ENCODE measurements around the gene PANX3.
"Not testable (repeated sequence)": the region's sequence is repeated elsewhere in the genome, so short reads cannot be mapped to it uniquely, and the experiment has no call there.

PANX3 gene

DNA sequence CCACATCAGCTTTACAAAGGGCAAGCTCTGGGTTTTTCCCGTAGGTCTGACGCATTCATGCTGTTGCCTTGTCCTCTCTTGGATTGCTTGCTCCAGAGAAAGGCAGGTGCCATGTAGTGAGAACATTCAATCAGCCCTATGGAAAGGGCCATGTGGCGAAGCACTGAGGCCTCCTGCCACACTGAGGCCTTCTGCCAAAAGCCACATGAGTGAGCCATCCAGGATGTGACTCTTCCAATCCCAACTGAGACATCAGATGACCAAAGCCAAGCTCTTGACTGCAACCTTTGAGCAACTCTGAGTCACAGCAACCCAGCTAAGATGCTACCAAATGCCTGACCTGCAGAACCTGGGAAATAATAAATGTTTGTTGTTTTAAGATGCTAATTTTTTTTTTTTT lies 9.0 kb upstream of the PANX3 start:
- Mint-ChIP-seq H3K4me3 (no peak overlapping the region), H3K27me3 (peaks cover 13% of the 10 kb centered on the region), H3K4me1 (ENCODE audit: low read depth) (no peaks in the 10 kb centered on the region), H3K9me3 (ENCODE audit: low read depth) (no peaks in the 10 kb centered on the region), H3K36me3 (no peaks in the 10 kb centered on the region), H3K27ac (no peak overlapping the region)

DNA sequence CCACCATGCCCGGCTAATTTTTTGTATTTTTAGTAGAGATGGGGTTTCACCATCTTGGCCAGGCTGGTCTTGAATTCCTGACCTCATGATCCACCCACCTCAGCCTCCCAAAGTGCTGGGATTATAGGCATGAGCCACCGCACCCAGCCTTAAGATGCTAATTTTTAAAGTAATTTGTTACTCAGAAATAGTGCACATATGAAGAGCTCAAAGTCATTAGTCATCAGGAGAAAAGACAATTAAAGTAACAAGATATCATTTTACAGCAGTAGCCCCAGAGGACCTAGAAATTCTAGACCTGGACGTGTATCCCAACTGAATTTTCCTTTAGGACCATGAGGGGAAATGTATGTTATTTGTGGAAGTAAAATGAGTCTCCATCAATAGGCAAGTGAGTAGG lies 8.5 kb upstream of the PANX3 start:
- H3K4me3 Mint-ChIP-seq; H3K27ac Mint-ChIP-seq; H3K4me1 Mint-ChIP-seq (ENCODE audit: low read depth); H3K36me3 Mint-ChIP-seq; H3K27me3 Mint-ChIP-seq; H3K9me3 Mint-ChIP-seq (ENCODE audit: low read depth): not testable (repeated sequence)

DNA sequence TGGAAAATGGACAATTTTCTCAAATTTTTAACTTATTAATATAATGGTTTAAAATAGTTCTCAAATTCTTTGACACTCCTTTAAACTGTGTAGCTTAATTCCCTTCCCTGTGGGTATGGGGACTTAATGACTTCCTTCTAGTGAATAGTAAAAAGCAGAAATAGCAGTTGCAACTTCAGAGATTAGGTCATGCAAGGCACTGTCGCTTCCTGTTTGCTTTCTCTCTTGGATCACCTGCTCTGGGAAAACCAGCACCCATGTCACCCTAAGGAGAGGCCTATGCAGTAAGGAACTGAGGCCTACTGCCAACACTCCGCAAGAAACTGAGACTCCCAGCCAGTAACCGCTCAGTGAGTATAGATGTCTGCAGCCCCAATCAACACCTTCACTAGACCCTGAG lies 5.5 kb upstream of the PANX3 start:
- Mint-ChIP-seq H3K4me1 (ENCODE audit: low read depth) (no peaks in the 10 kb centered on the region), H3K27ac (no peak overlapping the region), H3K27me3 (peaks cover 7% of the 10 kb centered on the region), H3K36me3 (no peaks in the 10 kb centered on the region), H3K9me3 (ENCODE audit: low read depth) (no peaks in the 10 kb centered on the region), H3K4me3 (no peak overlapping the region)

DNA sequence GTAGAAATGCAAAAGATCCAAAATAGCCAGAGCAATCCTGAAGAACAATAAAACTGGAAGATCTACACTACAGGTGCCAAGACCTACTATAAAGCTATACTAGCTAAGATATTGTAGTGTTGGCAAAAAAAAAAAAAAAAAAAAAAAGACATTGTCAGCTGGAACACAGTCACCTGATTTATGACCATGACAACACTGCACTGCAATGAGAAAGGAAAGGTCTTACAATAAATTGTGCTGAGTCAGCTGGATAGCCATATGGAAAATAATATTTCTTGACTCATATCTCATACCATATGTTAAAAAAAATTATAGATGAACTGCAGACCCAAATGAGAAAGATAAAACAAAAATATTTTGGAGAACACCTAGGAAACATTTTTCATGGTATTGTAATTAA lies 3.1 kb upstream of the PANX3 start:
- peaks cover 11% of the 10 kb centered on the region for H3K4me1 Mint-ChIP-seq (ENCODE audit: low read depth)
- no peaks in the 10 kb centered on the region for H3K36me3 Mint-ChIP-seq
- H3K9me3 Mint-ChIP-seq (ENCODE audit: low read depth), result no peaks in the 10 kb centered on the region
- no peak overlapping the region for H3K27ac Mint-ChIP-seq
- no peak overlapping the region for H3K4me3 Mint-ChIP-seq
- no peaks in the 10 kb centered on the region for H3K27me3 Mint-ChIP-seq

DNA sequence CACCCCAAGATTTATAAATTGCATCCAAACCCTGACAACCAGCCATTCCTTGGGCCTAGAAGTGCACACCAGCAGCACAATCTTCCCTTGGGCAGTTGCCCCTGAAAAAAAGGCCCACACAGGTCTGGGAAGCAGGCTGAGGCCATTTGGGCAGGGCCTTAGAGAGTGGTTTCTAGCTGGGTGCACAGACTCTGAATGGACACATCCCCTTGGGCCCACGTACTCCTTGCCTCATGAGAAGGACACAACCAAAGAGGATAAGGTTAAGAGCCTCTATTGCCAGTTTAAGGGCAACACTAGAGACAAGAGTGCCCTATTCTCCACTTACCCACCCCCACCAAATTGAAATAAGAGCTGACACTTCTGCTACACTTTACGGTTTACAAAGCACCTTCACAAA lies 933 bp upstream of the PANX3 start:
- H3K36me3 Mint-ChIP-seq, result no peaks in the 10 kb centered on the region
- H3K4me3 Mint-ChIP-seq, result no peak overlapping the region
- H3K27ac Mint-ChIP-seq, result no peak overlapping the region
- H3K27me3 Mint-ChIP-seq, result no peaks in the 10 kb centered on the region
- H3K4me1 Mint-ChIP-seq (ENCODE audit: low read depth), result peaks cover 11% of the 10 kb centered on the region
- H3K9me3 Mint-ChIP-seq (ENCODE audit: low read depth), result no peaks in the 10 kb centered on the region

DNA sequence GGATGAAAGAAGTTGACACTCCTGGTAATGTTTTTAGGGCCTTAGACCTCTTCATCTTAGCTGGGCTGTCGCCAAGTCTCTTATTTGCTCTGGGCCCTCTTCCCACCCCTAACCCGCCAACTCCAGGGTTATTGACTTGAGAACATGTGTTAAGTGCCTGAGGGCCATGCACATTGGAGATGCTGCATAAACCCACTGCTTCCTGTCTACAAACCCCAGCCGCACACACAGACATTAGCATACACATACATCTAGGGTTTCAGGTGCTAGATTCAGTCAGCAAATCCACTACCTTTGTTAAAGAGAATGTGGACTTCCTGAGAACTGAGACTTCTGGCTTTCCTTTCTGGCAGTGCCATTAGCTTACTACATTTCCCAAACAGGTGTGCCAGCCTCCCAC lies 817 bp downstream of the PANX3 start:
- Mint-ChIP-seq H3K36me3 (no peaks in the 10 kb centered on the region), H3K4me1 (ENCODE audit: low read depth) (peaks cover 11% of the 10 kb centered on the region), H3K9me3 (ENCODE audit: low read depth) (no peaks in the 10 kb centered on the region), H3K4me3 (no peak overlapping the region), H3K27me3 (no peaks in the 10 kb centered on the region), H3K27ac (no peak overlapping the region)

DNA sequence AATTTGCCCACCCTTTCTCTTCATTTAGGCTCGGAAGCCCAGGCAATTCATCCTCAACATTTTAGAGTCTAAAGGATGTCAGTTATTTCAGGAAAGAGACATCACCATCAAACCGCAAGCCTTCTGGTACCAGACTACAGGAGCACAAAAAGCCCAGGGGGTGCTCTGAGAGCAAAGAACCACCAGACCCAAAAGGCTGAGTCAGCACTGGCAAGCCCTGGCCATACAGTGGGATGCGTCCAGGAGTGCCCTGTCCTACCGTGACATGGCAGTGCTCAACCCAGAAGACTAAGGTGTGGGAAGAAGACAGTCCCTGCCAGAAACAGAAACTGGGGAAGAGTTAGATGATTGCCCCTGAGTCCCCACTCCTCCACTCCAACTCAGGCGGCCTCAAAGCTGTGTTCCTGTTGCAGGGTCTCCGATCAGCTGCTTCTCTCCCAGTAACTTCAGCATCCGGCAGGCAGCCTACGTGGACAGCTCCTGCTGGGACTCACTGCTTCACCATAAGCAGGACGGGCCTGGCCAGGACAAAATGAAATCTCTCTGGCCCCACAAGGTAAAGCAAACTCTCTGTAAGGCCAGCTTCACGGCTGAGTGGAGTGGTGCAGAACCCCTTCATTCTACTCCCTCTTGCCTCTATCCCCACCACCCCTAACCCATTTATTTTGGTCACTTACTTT lies 1.5 kb downstream of the PANX3 start:
- no peaks in the 10 kb centered on the region for H3K9me3 Mint-ChIP-seq (ENCODE audit: low read depth)
- H3K36me3 Mint-ChIP-seq, result no peaks in the 10 kb centered on the region
- peaks cover 11% of the 10 kb centered on the region for H3K4me1 Mint-ChIP-seq (ENCODE audit: low read depth)
- no peak overlapping the region for H3K4me3 Mint-ChIP-seq
- peak overlapping the region; percentile 16 for H3K27ac Mint-ChIP-seq
- peaks cover 1% of the 10 kb centered on the region for H3K27me3 Mint-ChIP-seq

DNA sequence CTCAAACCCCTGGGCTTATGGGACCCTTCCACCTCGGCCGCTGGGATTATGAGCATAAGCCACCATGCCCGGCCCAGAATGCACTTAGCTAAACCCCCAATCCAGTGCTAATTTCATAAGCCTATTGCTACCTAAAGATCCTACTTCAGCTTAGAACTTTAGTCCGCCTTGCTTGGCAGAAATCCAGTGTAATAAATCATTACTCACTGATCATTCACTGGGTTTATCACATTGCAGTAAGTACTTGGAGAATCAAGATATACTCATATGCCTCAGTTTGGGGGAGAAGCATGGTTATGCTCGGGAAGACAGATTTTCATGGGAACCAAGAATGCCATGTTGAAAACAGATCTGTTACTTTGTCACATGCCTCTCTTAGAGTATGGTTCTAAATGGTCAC lies 7.6 kb downstream of the PANX3 start:
- no peak overlapping the region for H3K4me3 Mint-ChIP-seq
- H3K4me1 Mint-ChIP-seq (ENCODE audit: low read depth), result peaks cover 16% of the 10 kb centered on the region
- peaks cover 9% of the 10 kb centered on the region for H3K27me3 Mint-ChIP-seq
- H3K9me3 Mint-ChIP-seq (ENCODE audit: low read depth), result no peaks in the 10 kb centered on the region
- H3K36me3 Mint-ChIP-seq, result no peaks in the 10 kb centered on the region
- no peak overlapping the region for H3K27ac Mint-ChIP-seq

DNA sequence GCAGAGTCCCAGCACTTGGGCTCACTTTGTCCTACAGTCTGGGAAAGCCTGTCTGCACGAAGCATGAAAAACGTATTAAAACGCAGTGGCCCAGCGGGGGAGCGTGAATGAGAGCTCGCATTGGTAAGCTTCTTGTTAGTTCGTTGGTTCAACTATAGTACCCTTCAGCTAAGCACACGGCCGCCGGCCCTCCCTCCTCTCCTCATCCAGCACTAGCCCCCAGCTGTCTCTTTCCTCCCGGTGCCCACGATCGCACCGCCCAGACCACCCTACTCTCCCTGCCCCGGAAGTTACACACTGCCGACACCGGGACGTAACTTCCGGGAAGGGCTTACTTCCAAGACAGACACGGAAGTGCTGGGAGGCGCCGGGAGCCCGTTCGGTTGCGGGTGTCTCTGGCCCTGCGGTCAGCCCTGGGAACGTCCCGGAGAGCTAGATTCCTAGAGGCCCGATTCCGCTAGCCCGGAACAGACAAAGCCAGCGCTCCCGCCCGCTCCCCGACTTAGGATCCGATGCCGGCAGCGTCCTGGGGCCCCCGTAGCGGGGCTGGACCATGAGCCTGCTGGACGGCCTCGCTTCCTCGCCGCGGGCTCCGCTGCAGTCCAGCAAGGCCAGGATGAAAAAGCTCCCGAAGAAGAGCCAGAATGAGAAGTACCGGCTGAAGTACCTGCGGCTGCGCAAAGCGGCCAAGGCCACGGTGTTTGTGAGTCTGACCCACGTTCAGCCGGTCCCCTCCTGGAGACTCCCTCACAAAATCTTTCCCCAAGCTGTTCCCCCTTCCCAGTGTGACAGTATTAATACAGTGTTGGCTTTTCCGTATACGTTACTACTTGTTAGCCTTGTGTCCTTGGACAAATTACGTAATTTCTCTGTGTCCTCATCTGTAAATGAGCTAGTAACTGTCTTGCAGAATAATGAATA lies 11.6 kb downstream of the PANX3 start, which contains the start of gene TBRG1:
Gene TBRG1 (plus strand): TSS at position 334 of the 921 bp plus-strand sequence. CDS start 220 bp downstream, at position 554.
- Mint-ChIP-seq H3K4me3 (peak within 1 kb of the TSS; percentile 98), H3K9me3 (ENCODE audit: low read depth) (no peaks in the 10 kb centered on the region), H3K4me1 (ENCODE audit: low read depth) (peaks cover 41% of the 10 kb centered on the region), H3K36me3 (peaks cover 8% of the 10 kb centered on the region), H3K27me3 (peaks cover 7% of the 10 kb centered on the region), H3K27ac (peak within 1 kb of the TSS; percentile 96)

DNA sequence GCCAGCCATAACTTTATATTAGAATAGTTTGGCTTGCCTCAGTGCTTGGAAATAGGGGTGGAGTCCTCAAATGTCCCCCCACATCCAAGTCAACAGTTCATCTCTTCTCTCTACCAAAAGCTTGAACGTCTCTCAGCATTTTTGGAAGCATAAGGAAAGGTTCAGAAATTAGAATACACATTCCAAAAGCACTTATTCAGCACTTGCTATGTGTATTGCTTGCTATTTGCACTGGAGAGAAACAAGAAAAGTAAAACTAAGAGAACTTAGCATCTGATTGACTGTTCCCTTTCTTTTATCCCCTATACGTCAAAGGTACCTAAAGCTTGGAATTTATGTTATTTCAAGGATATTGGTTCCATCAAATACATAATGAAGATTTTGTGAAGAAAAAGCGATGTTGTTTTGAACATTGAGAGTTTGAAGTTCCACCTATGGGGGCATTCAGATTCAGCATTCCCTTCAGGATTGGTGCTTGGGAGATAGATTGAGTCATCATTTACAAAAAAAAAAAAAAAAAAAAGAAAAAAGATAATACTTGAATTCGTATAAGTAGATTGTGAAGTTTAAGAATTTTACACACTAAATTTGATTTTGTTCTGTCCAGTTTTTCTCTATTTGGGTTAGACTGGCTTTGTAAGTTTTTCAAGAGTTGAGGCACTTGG lies 12.8 kb downstream of the PANX3 start:
- H3K27ac Mint-ChIP-seq, result peak overlapping the region; percentile 96
- no peaks in the 10 kb centered on the region for H3K9me3 Mint-ChIP-seq (ENCODE audit: low read depth)
- peaks cover 44% of the 10 kb centered on the region for H3K4me1 Mint-ChIP-seq (ENCODE audit: low read depth)
- H3K27me3 Mint-ChIP-seq, result peaks cover 3% of the 10 kb centered on the region
- H3K4me3 Mint-ChIP-seq, result peak overlapping the region; percentile 98
- peaks cover 11% of the 10 kb centered on the region for H3K36me3 Mint-ChIP-seq

DNA sequence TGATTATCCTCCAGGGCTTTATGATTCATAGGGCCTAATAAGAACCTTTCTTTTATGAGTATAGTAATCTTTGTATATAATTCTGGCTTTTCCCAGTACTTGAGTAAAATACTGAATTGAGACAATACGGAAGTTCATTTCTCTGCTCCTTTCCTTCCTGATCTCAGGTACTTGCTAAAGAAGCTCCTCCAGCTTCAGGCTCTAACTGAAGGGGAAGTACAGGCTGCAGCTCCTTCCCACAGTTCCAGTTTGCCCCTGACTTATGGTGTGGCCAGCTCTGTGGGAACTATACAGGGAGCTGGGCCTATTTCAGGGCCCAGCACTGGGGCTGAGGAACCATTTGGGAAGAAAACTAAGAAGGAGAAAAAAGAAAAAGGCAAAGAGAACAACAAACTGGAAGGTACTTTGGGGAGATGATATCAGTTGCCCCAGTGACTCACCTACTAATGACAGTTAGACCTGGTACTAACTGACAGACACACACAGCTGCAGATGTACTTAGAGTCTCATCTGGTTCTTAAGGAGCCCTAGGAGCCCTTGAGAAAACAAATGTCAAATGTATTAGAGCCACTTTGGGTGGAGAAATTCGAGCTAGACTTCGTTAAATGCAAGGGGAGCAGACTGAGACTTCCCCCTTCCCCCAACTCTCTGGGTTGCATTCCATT lies 14.4 kb downstream of the PANX3 start:
- no peaks in the 10 kb centered on the region for H3K9me3 Mint-ChIP-seq (ENCODE audit: low read depth)
- H3K4me1 Mint-ChIP-seq (ENCODE audit: low read depth), result peaks cover 44% of the 10 kb centered on the region
- H3K4me3 Mint-ChIP-seq, result no peak overlapping the region

DNA sequence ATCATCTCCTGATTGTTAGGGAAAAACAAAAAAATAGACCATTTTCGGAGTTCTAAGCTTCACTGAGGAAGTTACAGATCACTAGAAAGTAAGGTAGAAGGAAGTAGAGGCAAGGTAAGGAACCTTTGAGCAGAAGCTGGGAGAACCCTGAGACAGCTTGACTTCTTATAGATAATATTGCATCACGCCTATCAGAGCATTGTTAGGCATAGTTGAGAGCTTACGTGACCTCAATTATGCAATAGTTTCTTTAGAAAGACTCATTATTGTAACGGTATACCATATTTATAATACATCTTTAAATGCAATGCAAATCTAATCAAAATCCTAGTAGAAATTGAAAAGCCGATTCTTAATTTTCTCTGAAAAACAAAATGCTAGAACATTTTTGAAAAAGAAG lies 16.3 kb downstream of the PANX3 start:
- Mint-ChIP-seq H3K4me3 (no peak overlapping the region), H3K9me3 (ENCODE audit: low read depth) (no peaks in the 10 kb centered on the region), H3K27me3 (no peaks in the 10 kb centered on the region), H3K4me1 (ENCODE audit: low read depth) (peaks cover 37% of the 10 kb centered on the region), H3K36me3 (peaks cover 13% of the 10 kb centered on the region), H3K27ac (no peak overlapping the region)

More for the DNA sequence above, 14.4 kb downstream of the PANX3 start:
- peaks cover 11% of the 10 kb centered on the region for H3K36me3 Mint-ChIP-seq
- no peaks in the 10 kb centered on the region for H3K27me3 Mint-ChIP-seq
- peak overlapping the region; percentile 6 for H3K27ac Mint-ChIP-seq

DNA sequence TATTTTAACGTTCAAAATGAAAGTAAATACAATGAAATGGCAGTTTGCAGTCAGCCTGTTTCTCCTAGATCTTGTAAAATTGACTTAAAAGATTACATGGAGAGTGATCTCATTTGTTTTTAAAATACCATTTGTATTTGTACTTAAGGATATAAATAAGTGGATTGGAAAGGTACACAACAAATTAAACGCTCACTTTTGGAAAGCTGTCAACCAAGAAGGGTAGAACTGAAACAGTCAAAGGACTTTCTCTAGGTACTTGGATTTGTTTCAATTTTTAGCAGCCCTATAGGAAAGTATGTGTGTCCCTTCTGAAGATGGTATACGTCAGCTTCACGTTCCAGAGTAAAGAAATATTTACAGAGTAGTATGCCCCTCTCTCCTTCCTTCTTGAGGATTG lies 18.7 kb downstream of the PANX3 start:
- Mint-ChIP-seq H3K4me1 (ENCODE audit: low read depth) (peaks cover 18% of the 10 kb centered on the region), H3K4me3 (no peak overlapping the region), H3K27ac (peak overlapping the region; percentile 34), H3K36me3 (peaks cover 12% of the 10 kb centered on the region), H3K27me3 (no peaks in the 10 kb centered on the region), H3K9me3 (ENCODE audit: low read depth) (no peaks in the 10 kb centered on the region)

DNA sequence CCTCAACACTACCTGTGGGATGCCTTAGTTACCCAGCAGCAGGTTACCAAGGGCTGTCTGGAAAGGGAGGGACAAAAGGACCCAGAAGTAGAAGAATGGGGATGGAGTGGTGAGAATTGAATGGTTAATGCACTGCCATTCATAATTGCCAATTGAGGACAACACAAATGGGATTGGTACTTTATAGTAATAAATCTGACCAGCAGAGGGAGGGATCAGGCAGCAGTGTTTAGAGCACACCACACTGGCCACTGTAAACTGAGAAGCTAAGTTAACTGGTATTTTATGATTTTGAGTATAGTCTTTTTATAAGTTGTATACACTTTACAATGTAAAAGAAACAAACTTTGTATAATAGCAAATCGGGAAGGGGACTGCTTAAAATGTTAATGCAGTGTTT lies 22.1 kb downstream of the PANX3 start:
- H3K4me3 Mint-ChIP-seq, result no peak overlapping the region
- H3K4me1 Mint-ChIP-seq (ENCODE audit: low read depth), result peaks cover 3% of the 10 kb centered on the region
- peaks cover 9% of the 10 kb centered on the region for H3K36me3 Mint-ChIP-seq
- H3K27me3 Mint-ChIP-seq, result no peaks in the 10 kb centered on the region
- H3K27ac Mint-ChIP-seq, result no peak overlapping the region
- H3K9me3 Mint-ChIP-seq (ENCODE audit: low read depth), result no peaks in the 10 kb centered on the region

DNA sequence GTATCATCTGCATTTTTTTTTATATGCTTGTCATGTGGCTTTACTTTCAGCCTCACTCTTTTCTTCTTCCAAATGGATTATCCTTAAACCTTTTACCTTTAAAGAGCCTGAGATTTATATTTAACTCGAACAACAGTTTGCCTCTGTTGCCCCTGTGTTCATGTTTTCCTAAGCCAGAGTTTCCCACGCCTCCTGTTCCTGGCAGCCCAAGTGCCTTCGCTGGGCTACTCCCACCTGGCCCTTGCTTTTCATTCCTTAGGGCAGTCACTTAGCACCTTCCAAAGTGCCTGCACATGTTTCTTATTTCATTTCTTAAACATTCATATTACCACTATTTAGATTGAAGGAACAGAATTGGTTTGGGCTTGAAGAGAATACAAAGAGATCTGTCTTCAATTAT lies 24.7 kb downstream of the PANX3 start:
- peaks cover 6% of the 10 kb centered on the region for H3K36me3 Mint-ChIP-seq
- H3K9me3 Mint-ChIP-seq (ENCODE audit: low read depth), result no peaks in the 10 kb centered on the region
- no peak overlapping the region for H3K4me3 Mint-ChIP-seq
- H3K27me3 Mint-ChIP-seq, result no peaks in the 10 kb centered on the region
- no peak overlapping the region for H3K27ac Mint-ChIP-seq
- no peaks in the 10 kb centered on the region for H3K4me1 Mint-ChIP-seq (ENCODE audit: low read depth)
